Mesothelial cell of epicardium (in vitro differentiated cells): Measurements from ENCODE around the gene SCNN1B. TPM values are rescaled to one million over a fixed set of nuclear protein-coding genes. Genes with fewer than 3 reads are reported as not detected.

Source experiments
- DNase-seq, 2 experiments: peaks; one replicate each; pipeline ENCODE4 v3.0.0; 2021; ENCODE audit warnings: low spot score in 2 of 2; ENCODE audit not compliant: unreplicated experiment in 2 of 2
- H3K27ac Mint-ChIP-seq: 2 replicates; pipeline ENCODE4 v1.8.0; 2021; ENCODE audit warnings: mixed read lengths
- H3K27me3 Mint-ChIP-seq: 2 replicates; pipeline ENCODE4 v1.8.0; 2021; ENCODE audit warnings: low read depth, mixed read lengths
- H3K36me3 Mint-ChIP-seq: 2 replicates; pipeline ENCODE4 v1.8.0; 2021; ENCODE audit warnings: mixed read lengths
- H3K4me1 Mint-ChIP-seq: 2 replicates; pipeline ENCODE4 v1.8.0; 2021; ENCODE audit warnings: mixed read lengths
- H3K4me3 Mint-ChIP-seq: 2 replicates; pipeline ENCODE4 v1.8.0; 2021; ENCODE audit warnings: mild to moderate bottlenecking, moderate library complexity, mixed read lengths
- H3K9me3 Mint-ChIP-seq: 2 replicates; pipeline ENCODE4 v1.8.0; 2021; ENCODE audit warnings: mixed read lengths
- CTCF ChIP-seq: fragments of 200-600 bp; sonication (generic); IDR thresholded peaks from one replicate; pipeline ENCODE4 v1.5.0; 2021; ENCODE audit warnings: antibody characterized with exemption; ENCODE audit not compliant: unreplicated experiment
- total RNA-seq: library from RNA; stranded (reverse); gene quantifications from 3 replicates; pipeline ENCODE4 v1.2.1, GENCODE V29; 2021

The SCNN1B gene
- total RNA-seq, 1 donor from 2014 or later = not detected

- Mint-ChIP-seq H3K36me3 (no peaks in the 10 kb centered on the region), H3K27ac (no peak overlapping the region), H3K4me1 (no peaks in the 10 kb centered on the region), H3K27me3 (peaks cover 10% of the 10 kb centered on the region), H3K4me3 (no peak overlapping the region), H3K9me3 (no peaks in the 10 kb centered on the region)
- no peak for TF ChIP-seq CTCF
- DNase-seq = no peak
Measured at GRCh38 chr16:23327836-23328235, 25.7 kb downstream of the SCNN1B start.

- no peak for DNase-seq
- no peak overlapping the region for H3K27ac Mint-ChIP-seq
- no peak overlapping the region for H3K4me3 Mint-ChIP-seq
- no peaks in the 10 kb centered on the region for H3K9me3 Mint-ChIP-seq
- TF ChIP-seq CTCF = no peak
- peaks cover 3% of the 10 kb centered on the region for H3K27me3 Mint-ChIP-seq
- H3K36me3 Mint-ChIP-seq = no peaks in the 10 kb centered on the region
- no peaks in the 10 kb centered on the region for H3K4me1 Mint-ChIP-seq
Measured at GRCh38 chr16:23330161-23330560, 28.1 kb downstream of the SCNN1B start.

GRCh38 chr16:23330583-23331249, 28.6 kb downstream of the SCNN1B start:
- no peaks in the 10 kb centered on the region for H3K27me3 Mint-ChIP-seq
- no peak overlapping the region for H3K4me3 Mint-ChIP-seq

GRCh38 chr16:23333034-23333579, 31.0 kb downstream of the SCNN1B start:
- H3K4me1 Mint-ChIP-seq = no peaks in the 10 kb centered on the region
- DNase-seq = no peak
- no peaks in the 10 kb centered on the region for H3K36me3 Mint-ChIP-seq
- no peak overlapping the region for H3K4me3 Mint-ChIP-seq
- H3K27me3 Mint-ChIP-seq = no peaks in the 10 kb centered on the region
- TF ChIP-seq CTCF = no peak
- no peak overlapping the region for H3K27ac Mint-ChIP-seq
- no peaks in the 10 kb centered on the region for H3K9me3 Mint-ChIP-seq

More at GRCh38 chr16:23330583-23331249, 28.6 kb downstream of the SCNN1B start:
- H3K9me3 Mint-ChIP-seq = no peaks in the 10 kb centered on the region
- no peak for TF ChIP-seq CTCF
- H3K27ac Mint-ChIP-seq = no peak overlapping the region
- H3K36me3 Mint-ChIP-seq = no peaks in the 10 kb centered on the region
- H3K4me1 Mint-ChIP-seq = no peaks in the 10 kb centered on the region
- DNase-seq = no peak

GRCh38 chr16:23333831-23334456, 31.8 kb downstream of the SCNN1B start:
- Mint-ChIP-seq H3K27me3 (peaks cover 2% of the 10 kb centered on the region), H3K4me3 (no peak overlapping the region), H3K27ac (no peak overlapping the region), H3K4me1 (no peaks in the 10 kb centered on the region), H3K36me3 (no peaks in the 10 kb centered on the region), H3K9me3 (peaks cover 8% of the 10 kb centered on the region)
- no peak for TF ChIP-seq CTCF
- DNase-seq = no peak
